ENCODE results near the gene SLC39A13. TPM values are rescaled to one million over a fixed set of nuclear protein-coding genes. Genes with fewer than 3 reads are reported as not detected.
A peak's percentile ranks its signal among the peaks of the same experiment; 100 is the strongest.

The SLC39A13 gene
- polyA plus RNA-seq, 3 donors = 4.8 to 27.4 (median 5.9) TPM

GRCh38 chr11:47461876-47462275 is 53.5 kb downstream of the SLC39A13 start:
- no peak for TF ChIP-seq CTCF (IDR thresholded peaks at IDR 0.05)
- peaks cover 33 to 69% of the 10 kb centered on the region in 2 donors for H3K36me3 ChIP-seq (replicated peaks in 1 of 2; ENCODE audit: control insufficient read depth in 1 of 2, insufficient read depth in 2 of 2, low read length in 2 of 2)

DNA sequence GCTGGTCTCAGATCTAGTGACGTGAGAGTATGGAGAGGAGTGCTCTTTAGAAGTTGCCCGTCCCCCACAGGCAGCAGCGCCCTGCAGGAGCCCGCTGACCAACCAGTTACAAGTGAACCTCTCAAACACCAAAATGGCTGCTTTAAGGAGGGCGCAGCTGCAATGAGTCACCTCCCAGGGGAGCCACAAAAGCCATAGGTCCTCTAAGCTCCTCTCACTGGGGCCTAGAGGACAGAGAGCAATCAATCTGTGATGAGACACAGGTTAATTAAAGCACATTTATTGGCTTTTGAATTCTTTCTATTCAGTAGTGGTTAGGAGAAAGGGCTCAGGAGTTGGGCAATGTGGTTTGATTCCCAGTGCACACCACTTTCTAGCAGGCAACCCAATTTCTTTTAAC is 56.1 kb downstream of the SLC39A13 start:
- H3K4me1 ChIP-seq (ENCODE audit: control insufficient read depth in 1 of 2, insufficient read depth in 2 of 2, low read length in 2 of 2) = no peaks in the 10 kb centered on the region
- peak overlapping the region in 1 of 7 donors; percentile 41 for H3K27ac Mint-ChIP-seq
- H3K9ac ChIP-seq (ENCODE audit: insufficient read depth, low read length, poor library complexity, severe bottlenecking) = no peak overlapping the region
- no peak for TF ChIP-seq CTCF (IDR thresholded peaks at IDR 0.05)
- H3K27me3 Mint-ChIP-seq (ENCODE audit: low read depth in 3 of 3) = no peaks in the 10 kb centered on the region
- H3K27me3 ChIP-seq (ENCODE audit: control insufficient read depth in 2 of 2, insufficient read depth in 2 of 2, low read length in 2 of 2) = no peaks in the 10 kb centered on the region
- no peaks in the 10 kb centered on the region for H3K4me1 Mint-ChIP-seq
- H3K27ac ChIP-seq (ENCODE audit: low read depth in 1 of 2, low read length in 2 of 2) = peak overlapping the region in 1 of 2 donors; percentile 24
- WGBS (ENCODE audit: insufficient coverage) = no CpG with 5 or more reads among the region's 5 CpGs
- peaks cover 54 to 91% of the 10 kb centered on the region in 2 donors for H3K36me3 ChIP-seq (replicated peaks in 1 of 2; ENCODE audit: control insufficient read depth in 1 of 2, insufficient read depth in 2 of 2, low read length in 2 of 2)
- H3K36me3 Mint-ChIP-seq = peaks cover 49 to 79% of the 10 kb centered on the region in 2 donors
- intact Hi-C loops (cut with micrococcal nuclease) = no loop called here
- H3K4me3 ChIP-seq (replicated peaks in 1 of 3; ENCODE audit: low read depth in 2 of 3, low read length in 3 of 3) = no peak overlapping the region
- no peak for DNase-seq
- H3K4me3 Mint-ChIP-seq = no peak overlapping the region
- H3K79me2 ChIP-seq (ENCODE audit: insufficient read depth, low read length) = peaks cover 39% of the 10 kb centered on the region
- H3K9me3 ChIP-seq (replicated peaks in 1 of 2; ENCODE audit: control insufficient read depth in 1 of 2, insufficient read depth in 1 of 2, low read length in 2 of 2) = no peaks in the 10 kb centered on the region
- no peaks in the 10 kb centered on the region for H3K9me3 Mint-ChIP-seq
- peaks cover 91% of the 10 kb centered on the region for H4K20me1 ChIP-seq (ENCODE audit: insufficient read depth, low read length)
- H3K4me2 ChIP-seq (replicated peaks; ENCODE audit: extremely low read depth, low read length, poor library complexity, severe bottlenecking) = no peak overlapping the region
- no peak overlapping the region for H2AFZ ChIP-seq (ENCODE audit: insufficient read depth, low read depth, low read length, poor library complexity, severe bottlenecking)

More at GRCh38 chr11:47461876-47462275, 53.5 kb downstream of the SLC39A13 start:
- Mint-ChIP-seq H3K9me3 (no peaks in the 10 kb centered on the region), H3K27me3 (ENCODE audit: low read depth in 3 of 3) (no peaks in the 10 kb centered on the region), H3K36me3 (peaks cover 30 to 63% of the 10 kb centered on the region in 2 donors), H3K27ac (peak overlapping the region in 3 of 7 donors; percentile 23 to 76 (median 52)), H3K4me3 (no peak overlapping the region), H3K4me1 (no peaks in the 10 kb centered on the region)
- intact Hi-C loops (cut with micrococcal nuclease) = no loop called here
- no peak overlapping the region for H3K4me2 ChIP-seq (replicated peaks; ENCODE audit: extremely low read depth, low read length, poor library complexity, severe bottlenecking)
- H3K4me3 ChIP-seq (replicated peaks in 1 of 3; ENCODE audit: low read depth in 2 of 3, low read length in 3 of 3) = no peak overlapping the region
- H3K79me2 ChIP-seq (ENCODE audit: insufficient read depth, low read length) = peaks cover 17% of the 10 kb centered on the region
- H3K9ac ChIP-seq (ENCODE audit: insufficient read depth, low read length, poor library complexity, severe bottlenecking) = no peak overlapping the region
- H4K20me1 ChIP-seq (ENCODE audit: insufficient read depth, low read length) = peaks cover 66% of the 10 kb centered on the region
- DNase-seq = no peak
- WGBS (ENCODE audit: insufficient coverage) = 100% methylated on average over 4 of the region's 7 CpGs
- H3K4me1 ChIP-seq (ENCODE audit: control insufficient read depth in 1 of 2, insufficient read depth in 2 of 2, low read length in 2 of 2) = no peaks in the 10 kb centered on the region
- H3K9me3 ChIP-seq (replicated peaks in 1 of 2; ENCODE audit: control insufficient read depth in 1 of 2, insufficient read depth in 1 of 2, low read length in 2 of 2) = no peaks in the 10 kb centered on the region
- no peaks in the 10 kb centered on the region for H3K27me3 ChIP-seq (ENCODE audit: control insufficient read depth in 2 of 2, insufficient read depth in 2 of 2, low read length in 2 of 2)
- H3K27ac ChIP-seq (ENCODE audit: low read depth in 1 of 2, low read length in 2 of 2) = no peak overlapping the region
- H2AFZ ChIP-seq (ENCODE audit: insufficient read depth, low read depth, low read length, poor library complexity, severe bottlenecking) = no peak overlapping the region

Small RNAs within 50 kb of the gene (small RNA-seq; reads per million reads assigned to genes)
- not detected for gene MIR4487 (ENCODE audit: insufficient read length, low read depth)

Other genes starting within 250 kb of the SLC39A13 start
- gene ARFGAP2, start 231.7 kb upstream of the SLC39A13 start, polyA plus RNA-seq = 100 to 1,000 TPM in 1 of 3 donors, 10 to 100 TPM in 2; 59.7 to 129 (median 61.0) TPM
- gene PACSIN3, start 222.2 kb upstream of the SLC39A13 start, polyA plus RNA-seq = not detected
- 10 to 100 TPM in 1 of 3 donors, 1 to 10 TPM in 2; 5.9 to 40.9 (median 9.0) TPM for gene DDB2, start 193.6 kb upstream of the SLC39A13 start, polyA plus RNA-seq
- gene ACP2, start 159.8 kb upstream of the SLC39A13 start, polyA plus RNA-seq = 10 to 100 TPM; 13.1 to 25.3 (median 20.5) TPM
- 10 to 100 TPM in 1 of 3 donors, 1 to 10 TPM in 2; 4.4 to 20.3 (median 9.3) TPM for gene NR1H3, start 150.6 kb upstream of the SLC39A13 start, polyA plus RNA-seq
- 10 to 100 TPM in 2 of 3 donors, 1 to 10 TPM in 1; 6.4 to 58.1 (median 12.2) TPM for gene MADD, start 138.5 kb upstream of the SLC39A13 start, polyA plus RNA-seq
- 1 to 10 TPM in 1 of 3 donors, under 1 TPM in 1, not detected in 1; 0.03 to 7.8 TPM for gene MYBPC3, start 55.9 kb upstream of the SLC39A13 start, polyA plus RNA-seq
- gene SPI1, start 30.0 kb upstream of the SLC39A13 start, polyA plus RNA-seq = 100 to 1,000 TPM; 156 to 914 (median 223) TPM
- 10 to 100 TPM; 44.1 to 97.4 (median 89.5) TPM for gene PSMC3, start 17.8 kb downstream of the SLC39A13 start, polyA plus RNA-seq
- 1 to 10 TPM in 1 of 3 donors, not detected in 2; 1.2 TPM for gene RAPSN, start 40.5 kb downstream of the SLC39A13 start, polyA plus RNA-seq
- 100 to 1,000 TPM in 1 of 3 donors, 10 to 100 TPM in 2; 27.2 to 117 (median 39.9) TPM for gene CELF1, start 144.5 kb downstream of the SLC39A13 start, polyA plus RNA-seq
- gene PTPMT1, start 157.0 kb downstream of the SLC39A13 start, polyA plus RNA-seq = 10 to 100 TPM; 39.2 to 87.8 (median 83.3) TPM
- gene KBTBD4, start 170.4 kb downstream of the SLC39A13 start, polyA plus RNA-seq = 10 to 100 TPM in 2 of 3 donors, 1 to 10 TPM in 1; 2.8 to 16.9 (median 13.8) TPM
- 100 to 1,000 TPM in 2 of 3 donors, 10 to 100 TPM in 1; 79.7 to 107 (median 104) TPM for gene NDUFS3, start 170.5 kb downstream of the SLC39A13 start, polyA plus RNA-seq
- under 1 TPM in 1 of 3 donors, not detected in 2; 0.13 TPM for gene FAM180B, start 178.1 kb downstream of the SLC39A13 start, polyA plus RNA-seq
- gene C1QTNF4, start 185.8 kb downstream of the SLC39A13 start, polyA plus RNA-seq = under 1 TPM in 1 of 3 donors, not detected in 2; 0.84 TPM
- gene MTCH2, start 234.0 kb downstream of the SLC39A13 start, polyA plus RNA-seq = 100 to 1,000 TPM in 1 of 3 donors, 10 to 100 TPM in 2; 31.7 to 116 (median 98.0) TPM